ENCODE measurements around the gene ADAMTS9.

Gene ADAMTS9

GRCh38 chr3:64650715-64651114 lies 37.1 kb downstream of the ADAMTS9 start:
- Histone ChIP-seq H3K27me3 (ENCODE audit: low read depth, low read length) (no peaks in the 10 kb centered on the region), H3K4me2 (ENCODE audit: low read length) (no peak overlapping the region), H3K36me3 (replicated peaks; ENCODE audit: low read depth, low read length) (no peaks in the 10 kb centered on the region), H3K4me1 (ENCODE audit: low read length) (no peaks in the 10 kb centered on the region), H3K4me3 (ENCODE audit: low read length) (no peak overlapping the region), H3K79me2 (ENCODE audit: low read length) (no peaks in the 10 kb centered on the region), H3K9ac (ENCODE audit: low read length) (no peak overlapping the region), H4K20me1 (ENCODE audit: insufficient read depth, low read length) (no peaks in the 10 kb centered on the region), H3K9me3 (ENCODE audit: insufficient read depth, low read length) (no peaks in the 10 kb centered on the region), H2AFZ (ENCODE audit: low read depth, low read length) (no peak overlapping the region), H3K27ac (ENCODE audit: low read length) (no peak overlapping the region)
- TF ChIP-seq EZH2phosphoT487 (IDR thresholded peaks at IDR 0.05; ENCODE audit: low read depth): no peak
- no peak for TF ChIP-seq CTCF (IDR thresholded peaks at IDR 0.05; ENCODE audit: low read depth, low read length)

- Histone ChIP-seq H3K9ac (ENCODE audit: low read length) (no peak overlapping the region), H3K4me1 (ENCODE audit: low read length) (no peaks in the 10 kb centered on the region), H3K36me3 (replicated peaks; ENCODE audit: low read depth, low read length) (no peaks in the 10 kb centered on the region), H4K20me1 (ENCODE audit: insufficient read depth, low read length) (no peaks in the 10 kb centered on the region), H3K9me3 (ENCODE audit: insufficient read depth, low read length) (no peaks in the 10 kb centered on the region), H2AFZ (ENCODE audit: low read depth, low read length) (no peak overlapping the region), H3K79me2 (ENCODE audit: low read length) (no peaks in the 10 kb centered on the region), H3K27me3 (ENCODE audit: low read depth, low read length) (no peaks in the 10 kb centered on the region), H3K4me3 (ENCODE audit: low read length) (no peak overlapping the region), H3K27ac (ENCODE audit: low read length) (no peak overlapping the region), H3K4me2 (ENCODE audit: low read length) (no peak overlapping the region)
- TF ChIP-seq EZH2phosphoT487 (IDR thresholded peaks at IDR 0.05; ENCODE audit: low read depth) (no peak), CTCF (IDR thresholded peaks at IDR 0.05; ENCODE audit: low read depth, low read length) (no peak)
Measured at GRCh38 chr3:64650096-64650622, 37.6 kb downstream of the ADAMTS9 start.

- no peaks in the 10 kb centered on the region for H3K27me3 ChIP-seq (ENCODE audit: low read depth, low read length)
- no peak overlapping the region for H3K27ac ChIP-seq (ENCODE audit: low read length)
- no peaks in the 10 kb centered on the region for H3K4me1 ChIP-seq (ENCODE audit: low read length)
- H3K9ac ChIP-seq (ENCODE audit: low read length): no peak overlapping the region
- TF ChIP-seq EZH2phosphoT487 (IDR thresholded peaks at IDR 0.05; ENCODE audit: low read depth): no peak
- TF ChIP-seq CTCF (IDR thresholded peaks at IDR 0.05; ENCODE audit: low read depth, low read length): no peak
- no peaks in the 10 kb centered on the region for H3K9me3 ChIP-seq (ENCODE audit: insufficient read depth, low read length)
- no peak overlapping the region for H3K4me3 ChIP-seq (ENCODE audit: low read length)
- H3K79me2 ChIP-seq (ENCODE audit: low read length): no peaks in the 10 kb centered on the region
- no peak overlapping the region for H3K4me2 ChIP-seq (ENCODE audit: low read length)
- no peak overlapping the region for H2AFZ ChIP-seq (ENCODE audit: low read depth, low read length)
- H3K36me3 ChIP-seq (replicated peaks; ENCODE audit: low read depth, low read length): no peaks in the 10 kb centered on the region
- H4K20me1 ChIP-seq (ENCODE audit: insufficient read depth, low read length): no peaks in the 10 kb centered on the region
Measured at GRCh38 chr3:64648927-64649906, 38.6 kb downstream of the ADAMTS9 start.

- Histone ChIP-seq H3K9ac (ENCODE audit: low read length) (no peak overlapping the region), H2AFZ (ENCODE audit: low read depth, low read length) (no peak overlapping the region), H3K4me3 (ENCODE audit: low read length) (no peak overlapping the region), H3K4me2 (ENCODE audit: low read length) (no peak overlapping the region), H3K27ac (ENCODE audit: low read length) (no peak overlapping the region), H3K79me2 (ENCODE audit: low read length) (no peaks in the 10 kb centered on the region), H3K36me3 (replicated peaks; ENCODE audit: low read depth, low read length) (no peaks in the 10 kb centered on the region), H3K9me3 (ENCODE audit: insufficient read depth, low read length) (no peaks in the 10 kb centered on the region), H3K27me3 (ENCODE audit: low read depth, low read length) (no peaks in the 10 kb centered on the region), H3K4me1 (ENCODE audit: low read length) (no peaks in the 10 kb centered on the region), H4K20me1 (ENCODE audit: insufficient read depth, low read length) (no peaks in the 10 kb centered on the region)
- no peak for TF ChIP-seq CTCF (IDR thresholded peaks at IDR 0.05; ENCODE audit: low read depth, low read length)
- TF ChIP-seq EZH2phosphoT487 (IDR thresholded peaks at IDR 0.05; ENCODE audit: low read depth): no peak
Measured at GRCh38 chr3:64647825-64648224, 40.0 kb downstream of the ADAMTS9 start.

All from OCI-LY3 (cell line).